ENCODE results near the gene TMEM258. TPM values are rescaled to one million over a fixed set of nuclear protein-coding genes. Genes with fewer than 3 reads are reported as not detected.

Gene TMEM258
- total RNA-seq, 8 experiments from 2014 or later = 138 to 330 (median 269) TPM

DNA sequence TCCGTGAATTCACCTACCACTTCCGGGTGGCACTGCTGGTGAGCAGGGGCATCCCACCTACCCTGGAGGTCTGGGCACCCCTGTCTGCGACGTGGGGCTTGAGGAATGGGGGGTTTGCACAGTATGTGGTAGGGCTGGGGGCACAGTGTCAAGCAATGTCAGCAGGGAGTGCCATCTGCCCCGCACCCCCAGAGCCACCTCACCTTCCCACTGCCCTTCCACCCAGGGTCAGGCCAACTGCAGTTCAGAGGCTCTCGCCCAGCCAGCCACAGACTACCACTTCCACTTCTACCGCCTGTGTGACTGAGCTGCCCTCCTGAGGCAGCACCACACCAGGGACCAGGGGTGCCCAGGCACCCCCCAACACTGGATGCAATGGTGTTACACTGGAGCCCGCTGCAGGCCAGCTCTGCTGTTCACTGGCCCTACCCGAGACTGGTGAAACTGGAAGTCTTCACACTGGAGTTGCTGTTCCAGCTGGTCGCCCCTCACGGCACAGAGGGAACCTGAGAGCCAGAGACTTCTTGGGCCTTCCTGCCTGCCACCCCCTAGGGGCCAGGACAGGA, 6.5 kb downstream of the TMEM258 start:
- Histone ChIP-seq H3K27ac (no peak overlapping the region), H3K4me1 (replicated peaks in 1 of 2) (no peaks in the 10 kb centered on the region), H3K4me3 (no peak overlapping the region)
- WGBS, 10 experiments = 80 to 100% (median 100%) methylated on average over 1 to 5 of the region's 11 CpGs; no CpG with 5 or more reads in 6 of the 10 experiments
- ATAC-seq (replicated peaks in 6 of 8) = peak in 3 of 8 experiments; percentile 3 to 6 (median 5)
- in situ Hi-C loops (cut with MboI; ENCODE audit: low pct_unique_long_range_greater_than_20kb in 2 of 9, low sequenced_read_pairs in 9 of 9, unreplicated experiment in 9 of 9) = loop anchor here in 1 of 9 experiments (25.0 kb wide), 1 partner anchor 326 kb away; the partner anchor contains the start of gene INCENP

DNA sequence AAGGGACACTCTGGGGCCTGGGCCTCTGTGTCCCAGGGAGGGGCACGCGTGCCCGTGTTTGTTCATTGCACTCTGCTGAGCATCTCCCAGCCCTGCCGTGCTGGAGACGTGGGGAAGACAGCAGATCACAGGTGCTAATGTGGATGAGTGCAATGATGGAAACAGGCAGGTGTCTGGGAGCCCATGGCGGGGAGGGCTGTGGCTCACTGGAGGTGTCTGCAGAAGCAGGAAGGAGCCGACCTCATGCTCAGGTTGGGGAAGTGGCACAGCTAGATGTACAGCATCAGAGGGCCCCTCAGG, 7.9 kb downstream of the TMEM258 start:
- in situ Hi-C loops (cut with MboI; ENCODE audit: low pct_unique_long_range_greater_than_20kb in 2 of 9, low sequenced_read_pairs in 9 of 9, unreplicated experiment in 9 of 9) = loop anchor here in 1 of 9 experiments (25.0 kb wide), 1 partner anchor 328 kb away; the partner anchor contains the start of gene INCENP

DNA sequence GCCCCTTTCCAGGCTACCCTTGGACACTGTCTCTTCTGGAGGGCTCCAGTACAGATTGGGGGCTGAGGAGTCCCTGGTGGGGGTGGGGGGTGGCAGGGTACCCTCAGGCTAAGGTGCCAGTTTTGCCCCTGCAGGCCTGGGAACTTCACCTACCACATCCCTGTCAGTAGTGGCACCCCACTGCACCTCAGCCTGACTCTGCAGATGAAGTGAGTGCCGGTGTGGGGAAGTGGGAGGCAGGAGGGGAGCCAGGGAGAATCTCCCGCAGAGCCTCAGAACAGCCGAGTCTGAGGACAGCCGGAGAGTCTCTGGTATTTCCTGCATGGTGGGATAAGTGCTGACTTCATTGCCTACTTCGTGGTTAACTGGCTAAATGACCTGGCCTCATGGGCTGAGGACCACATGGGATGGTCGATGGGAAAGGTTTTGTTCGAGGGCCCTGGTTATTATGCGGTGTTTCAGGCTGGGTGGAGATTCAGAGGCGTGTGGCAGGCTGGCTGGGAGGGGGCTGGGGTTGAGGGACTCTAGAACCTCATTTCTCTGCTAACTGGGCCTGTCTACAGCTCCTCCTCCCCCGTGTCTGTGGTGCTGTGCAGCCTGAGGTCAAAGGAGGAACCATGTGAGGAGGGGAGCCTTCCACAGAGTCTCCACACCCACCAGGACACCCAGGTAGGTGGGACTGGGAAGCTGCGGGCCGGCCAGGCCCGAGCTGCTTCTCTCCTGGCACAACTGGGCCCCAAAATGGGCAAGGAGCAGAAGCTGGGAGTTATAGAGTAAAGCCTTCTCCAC, 8.5 kb downstream of the TMEM258 start:
- WGBS, 10 experiments = 40 to 83% (median 72%) methylated on average over 1 to 6 of the region's 13 CpGs; no CpG with 5 or more reads in 7 of the 10 experiments
- ATAC-seq (replicated peaks in 6 of 8) = peak in 1 of 8 experiments; percentile 10
- no peaks in the 10 kb centered on the region for H3K4me1 ChIP-seq (replicated peaks in 1 of 2)
- no peak overlapping the region for H3K4me3 ChIP-seq
- in situ Hi-C loops (cut with MboI; ENCODE audit: low pct_unique_long_range_greater_than_20kb in 2 of 9, low sequenced_read_pairs in 9 of 9, unreplicated experiment in 9 of 9) = loop anchor here in 1 of 9 experiments (25.0 kb wide), 1 partner anchor 328 kb away; the partner anchor contains the start of gene INCENP
- H3K27ac ChIP-seq = no peak overlapping the region

More for the DNA sequence above, 7.9 kb downstream of the TMEM258 start:
- Histone ChIP-seq H3K4me3 (no peak overlapping the region), H3K4me1 (replicated peaks in 1 of 2) (no peaks in the 10 kb centered on the region), H3K27ac (no peak overlapping the region)
- 50 to 100% methylated on average over 2 of the region's 7 CpGs; no CpG with 5 or more reads in 8 of the 10 experiments for WGBS, 10 experiments
- no peak for ATAC-seq (replicated peaks in 6 of 8)

GRCh38 chr11:61782841-61783240, 9.6 kb downstream of the TMEM258 start:
- no peaks in the 10 kb centered on the region for H3K4me1 ChIP-seq (replicated peaks in 1 of 2)
- in situ Hi-C loops (cut with MboI; ENCODE audit: low pct_unique_long_range_greater_than_20kb in 2 of 9, low sequenced_read_pairs in 9 of 9, unreplicated experiment in 9 of 9) = loop anchor here in 1 of 9 experiments (25.0 kb wide), 1 partner anchor 329 kb away; the partner anchor contains the start of gene INCENP
- 56 to 100% (median 80%) methylated on average over 1 to 6 of the region's 11 CpGs; no CpG with 5 or more reads in 7 of the 10 experiments for WGBS, 10 experiments
- H3K27ac ChIP-seq = no peak overlapping the region
- H3K4me3 ChIP-seq = no peak overlapping the region
- peak in 2 of 8 experiments; percentile 14 to 60 for ATAC-seq (replicated peaks in 6 of 8)

GRCh38 chr11:61782299-61782698, 10.1 kb downstream of the TMEM258 start:
- Histone ChIP-seq H3K4me1 (replicated peaks in 1 of 2) (peaks cover 0 to 1% of the 10 kb centered on the region in 2 donors), H3K4me3 (no peak overlapping the region), H3K27ac (no peak overlapping the region)
- WGBS, 10 experiments = 92 to 100% (median 98%) methylated on average over 2 to 3 of the region's 3 CpGs; no CpG with 5 or more reads in 6 of the 10 experiments
- in situ Hi-C loops (cut with MboI; ENCODE audit: low pct_unique_long_range_greater_than_20kb in 2 of 9, low sequenced_read_pairs in 9 of 9, unreplicated experiment in 9 of 9) = loop anchor here in 1 of 9 experiments (25.0 kb wide), 1 partner anchor 330 kb away; the partner anchor contains the start of gene INCENP
- no peak for ATAC-seq (replicated peaks in 6 of 8)

DNA sequence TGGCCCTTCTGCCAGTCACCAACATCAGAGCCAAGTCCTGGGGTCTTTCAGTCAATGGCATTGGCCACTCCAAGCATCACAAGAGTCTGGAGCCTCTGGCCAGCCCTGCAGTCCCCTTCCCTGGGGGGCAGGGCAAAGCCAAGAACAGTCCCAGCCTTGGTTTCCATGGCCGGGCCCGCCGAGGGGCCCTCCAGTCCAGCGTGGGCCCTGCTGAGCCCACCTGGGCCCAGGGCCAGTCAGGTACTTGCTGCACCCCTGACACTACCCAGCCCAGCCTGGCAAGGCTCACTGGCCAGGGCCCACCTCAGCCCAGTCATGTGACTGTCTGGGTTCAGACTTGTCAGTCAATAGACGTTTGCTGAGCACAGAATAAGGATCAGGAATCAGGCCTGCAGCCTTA, 10.8 kb downstream of the TMEM258 start:
- Histone ChIP-seq H3K4me1 (replicated peaks in 1 of 2) (peaks cover 0 to 3% of the 10 kb centered on the region in 2 donors), H3K4me3 (no peak overlapping the region), H3K27ac (no peak overlapping the region)
- in situ Hi-C loops (cut with MboI; ENCODE audit: low pct_unique_long_range_greater_than_20kb in 2 of 9, low sequenced_read_pairs in 9 of 9, unreplicated experiment in 9 of 9) = loop anchor here in 1 of 9 experiments (25.0 kb wide), 1 partner anchor 331 kb away; the partner anchor contains the start of gene INCENP
- 100% methylated on average over 1 to 3 of the region's 5 CpGs; no CpG with 5 or more reads in 8 of the 10 experiments for WGBS, 10 experiments
- ATAC-seq (replicated peaks in 6 of 8) = no peak

DNA sequence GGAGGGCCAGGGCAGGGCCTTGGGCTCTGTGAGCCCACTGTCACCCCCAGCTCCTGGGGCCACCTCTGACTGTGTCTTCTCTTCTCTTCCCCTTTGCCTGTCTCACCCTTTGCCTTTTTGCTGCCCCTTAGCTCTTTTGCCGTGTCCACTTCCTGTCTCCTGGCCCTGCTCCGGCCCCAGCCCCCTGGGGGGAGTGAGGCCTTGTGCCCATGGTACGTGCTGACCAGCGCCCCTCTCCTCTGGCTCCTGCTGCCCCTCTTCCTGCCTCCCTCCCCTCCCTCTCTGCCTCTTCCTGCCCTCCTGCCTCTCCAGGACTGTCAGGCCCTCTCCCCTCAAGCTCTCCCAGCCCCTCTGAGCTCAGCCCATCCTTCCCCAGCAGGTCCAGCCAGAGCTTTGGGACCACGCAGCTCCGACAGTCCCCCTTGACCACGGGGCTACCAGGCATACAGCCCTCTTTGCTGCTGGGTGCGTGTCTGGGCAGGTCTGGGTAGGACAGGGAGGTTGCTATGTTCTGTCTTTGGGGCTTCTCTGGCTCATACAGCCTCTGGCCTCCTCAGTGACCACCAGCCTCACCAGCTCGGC, 11.7 kb downstream of the TMEM258 start:
- WGBS, 10 experiments = 60 to 100% methylated on average over 1 of the region's 9 CpGs; no CpG with 5 or more reads in 8 of the 10 experiments
- Histone ChIP-seq H3K4me1 (replicated peaks in 1 of 2) (peaks cover 0 to 5% of the 10 kb centered on the region in 2 donors), H3K4me3 (no peak overlapping the region), H3K27ac (no peak overlapping the region)
- no peak for ATAC-seq (replicated peaks in 6 of 8)
- in situ Hi-C loops (cut with MboI; ENCODE audit: low pct_unique_long_range_greater_than_20kb in 2 of 9, low sequenced_read_pairs in 9 of 9, unreplicated experiment in 9 of 9) = loop anchor here in 1 of 9 experiments (25.0 kb wide), 1 partner anchor 332 kb away; the partner anchor contains the start of gene INCENP

DNA sequence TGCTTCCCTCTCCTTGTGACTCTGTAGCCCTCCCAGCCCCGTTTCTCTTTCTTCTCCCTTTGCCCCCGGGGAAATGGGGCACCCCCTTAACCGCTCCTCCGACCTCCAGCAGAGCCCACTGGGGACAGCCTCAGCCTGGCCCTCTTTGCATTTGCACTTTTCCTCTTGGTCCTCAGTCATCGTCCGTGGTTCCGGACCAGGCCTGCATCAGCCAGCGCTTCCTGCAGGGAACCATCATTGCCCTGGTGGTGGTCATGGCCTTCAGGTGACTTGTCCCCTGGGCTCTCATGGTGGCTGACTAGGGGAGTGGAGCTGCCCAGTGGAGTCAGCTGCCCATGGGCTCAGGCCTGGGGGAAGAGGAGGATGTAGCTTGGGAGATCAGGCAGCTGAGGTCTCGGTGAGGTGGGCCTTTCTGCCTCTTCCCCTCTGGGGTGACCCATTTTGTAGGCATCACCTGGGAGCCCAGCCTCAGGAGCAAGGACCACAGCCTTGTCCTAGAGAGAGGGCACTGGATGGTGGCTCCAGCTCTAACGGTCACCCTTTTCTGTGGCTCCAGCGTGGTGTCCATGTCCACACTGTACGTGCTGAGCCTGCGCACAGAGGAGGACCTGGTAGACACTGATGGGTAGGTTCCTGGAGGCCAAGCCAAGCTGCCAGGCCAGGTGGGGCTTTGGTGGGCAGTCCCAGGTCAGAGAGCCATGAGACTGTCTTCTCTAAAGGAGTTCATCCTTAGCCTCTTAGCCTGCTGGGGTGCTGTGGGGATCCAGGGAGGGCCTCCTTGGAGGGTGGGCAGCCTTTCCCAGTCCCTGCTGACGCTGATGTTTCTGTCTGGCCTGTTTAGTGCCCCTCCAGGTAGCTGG, 12.5 kb downstream of the TMEM258 start:
- no peak for ATAC-seq (replicated peaks in 6 of 8)
- Histone ChIP-seq H3K4me1 (replicated peaks in 1 of 2) (peaks cover 0 to 5% of the 10 kb centered on the region in 2 donors), H3K4me3 (no peak overlapping the region), H3K27ac (no peak overlapping the region)
- in situ Hi-C loops (cut with MboI; ENCODE audit: low pct_unique_long_range_greater_than_20kb in 2 of 9, low sequenced_read_pairs in 9 of 9, unreplicated experiment in 9 of 9) = loop anchor here in 1 of 9 experiments (25.0 kb wide), 1 partner anchor 332 kb away; the partner anchor contains the start of gene INCENP
- WGBS, 10 experiments = 60 to 100% (median 89%) methylated on average over 1 to 5 of the region's 14 CpGs; no CpG with 5 or more reads in 7 of the 10 experiments

GRCh38 chr11:61778920-61779650, 13.3 kb downstream of the TMEM258 start:
- peaks cover 0 to 11% of the 10 kb centered on the region in 2 donors for H3K4me1 ChIP-seq (replicated peaks in 1 of 2)
- ATAC-seq (replicated peaks in 6 of 8) = no peak
- no peak overlapping the region for H3K4me3 ChIP-seq
- in situ Hi-C loops (cut with MboI; ENCODE audit: low pct_unique_long_range_greater_than_20kb in 2 of 9, low sequenced_read_pairs in 9 of 9, unreplicated experiment in 9 of 9) = loop anchor here in 1 of 9 experiments (25.0 kb wide), 1 partner anchor 333 kb away; the partner anchor contains the start of gene INCENP
- whole genome bisulfite sequencing, 10 experiments = 0 to 96% (median 78%) methylated on average over 1 to 4 of the region's 24 CpGs; no CpG with 5 or more reads in 5 of the 10 experiments
- H3K27ac ChIP-seq = no peak overlapping the region

GRCh38 chr11:61778357-61778886, 14.0 kb downstream of the TMEM258 start:
- H3K4me3 ChIP-seq = no peak overlapping the region
- 70 to 100% (median 94%) methylated on average over 2 to 4 of the region's 11 CpGs; no CpG with 5 or more reads in 4 of the 10 experiments for WGBS, 10 experiments
- H3K4me1 ChIP-seq (replicated peaks in 1 of 2) = peaks cover 3 to 18% of the 10 kb centered on the region in 2 donors
- H3K27ac ChIP-seq = no peak overlapping the region
- in situ Hi-C loops (cut with MboI; ENCODE audit: low pct_unique_long_range_greater_than_20kb in 2 of 9, low sequenced_read_pairs in 9 of 9, unreplicated experiment in 9 of 9) = loop anchor here in 1 of 9 experiments (25.0 kb wide), 1 partner anchor 334 kb away; the partner anchor contains the start of gene INCENP
- ATAC-seq (replicated peaks in 6 of 8) = no peak
